ENCODE measurements around the gene SH3GL1.

The SH3GL1 gene

DNA sequence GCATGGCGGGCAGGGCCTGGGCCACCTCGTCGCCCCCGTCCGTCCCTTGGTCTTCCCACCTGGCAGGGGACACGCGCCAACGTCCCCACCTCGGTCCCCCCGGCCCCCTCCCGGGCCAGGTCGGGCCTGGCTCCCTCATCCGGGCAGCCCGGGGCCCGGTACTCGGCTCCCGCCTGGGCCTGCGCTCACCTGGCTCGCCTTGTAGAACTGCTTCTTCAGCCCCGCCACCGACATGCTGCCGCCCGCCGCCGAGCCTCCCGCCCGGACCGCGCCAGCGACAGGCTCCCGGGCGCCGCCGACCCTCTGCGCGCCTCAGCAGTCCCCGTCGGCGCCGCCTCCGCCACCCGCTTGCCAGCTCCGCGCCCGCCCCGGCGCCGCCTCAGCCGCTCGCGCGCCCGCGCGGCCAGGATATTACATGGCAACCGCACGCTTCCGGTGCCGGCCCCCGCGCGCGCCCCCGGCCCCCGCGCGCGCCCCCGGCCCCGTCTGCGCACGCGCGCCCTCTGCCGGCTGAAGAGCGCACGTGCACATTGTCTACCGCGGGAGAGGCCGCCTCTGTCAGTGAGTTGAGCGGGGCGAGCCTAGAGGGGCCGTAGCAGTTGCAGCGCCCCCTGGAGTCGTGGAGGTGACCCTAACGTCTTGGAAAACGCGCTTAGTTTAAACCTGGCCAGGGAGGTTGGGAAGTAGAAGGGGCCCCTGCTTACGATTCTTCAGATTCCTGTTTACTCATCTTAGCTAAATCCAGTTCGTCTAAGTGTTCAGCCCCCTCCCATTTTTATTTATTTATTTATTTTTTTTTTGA is at the start of gene SH3GL1:
Gene SH3GL1 (minus strand): TSS at position 413 of the 802 bp plus-strand sequence. CDS start 179 bp downstream, at position 234.
- Histone ChIP-seq H3K27me3 (ENCODE audit: insufficient read depth, low read length) (no peaks in the 10 kb centered on the region), H3K9me3 (ENCODE audit: low read length) (no peaks in the 10 kb centered on the region), H3K4me3 (ENCODE audit: low read length) (peak within 1 kb of the TSS; percentile 79), H2AFZ (ENCODE audit: low read depth, low read length) (no peak within 1 kb of the TSS), H3K36me3 (ENCODE audit: insufficient read depth, low read length) (peaks cover 17% of the 10 kb centered on the region), H3K4me1 (ENCODE audit: insufficient read depth, low read length) (peaks cover 18% of the 10 kb centered on the region)

DNA sequence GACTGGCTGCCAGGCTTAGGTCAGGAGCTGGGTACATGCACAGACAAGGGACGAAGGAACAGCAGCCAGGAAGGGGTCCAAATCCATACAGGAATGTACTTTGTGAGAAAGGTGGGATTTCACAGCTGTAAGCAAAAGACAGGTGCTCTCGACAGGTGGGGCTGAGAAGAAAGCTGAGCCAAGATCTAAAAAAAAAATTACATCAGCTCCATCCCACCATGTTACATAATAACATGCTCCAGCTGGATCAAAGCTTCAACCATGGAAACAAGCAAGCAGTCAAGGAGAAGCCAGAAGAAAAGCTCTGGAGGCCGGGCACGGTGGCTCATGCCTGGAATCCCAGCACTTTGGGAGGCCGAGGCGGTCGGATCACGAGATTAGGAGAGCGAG is 49.3 kb upstream of the SH3GL1 start:
- Histone ChIP-seq H3K9me3 (ENCODE audit: low read length) (no peaks in the 10 kb centered on the region), H3K4me1 (ENCODE audit: insufficient read depth, low read length) (no peaks in the 10 kb centered on the region), H3K4me3 (ENCODE audit: low read length) (no peak overlapping the region), H3K27me3 (ENCODE audit: insufficient read depth, low read length) (no peaks in the 10 kb centered on the region), H3K36me3 (ENCODE audit: insufficient read depth, low read length) (peaks cover 76% of the 10 kb centered on the region), H2AFZ (ENCODE audit: low read depth, low read length) (no peak overlapping the region)

GRCh38 chr19:4449022-4449638 is 48.8 kb upstream of the SH3GL1 start:
- no peak overlapping the region for H3K4me3 ChIP-seq (ENCODE audit: low read length)
- no peaks in the 10 kb centered on the region for H3K4me1 ChIP-seq (ENCODE audit: insufficient read depth, low read length)
- no peaks in the 10 kb centered on the region for H3K9me3 ChIP-seq (ENCODE audit: low read length)
- no peaks in the 10 kb centered on the region for H3K27me3 ChIP-seq (ENCODE audit: insufficient read depth, low read length)
- no peak overlapping the region for H2AFZ ChIP-seq (ENCODE audit: low read depth, low read length)
- H3K36me3 ChIP-seq (ENCODE audit: insufficient read depth, low read length), result peaks cover 80% of the 10 kb centered on the region

GRCh38 chr19:4448147-4448985 is 48.0 kb upstream of the SH3GL1 start:
- no peaks in the 10 kb centered on the region for H3K4me1 ChIP-seq (ENCODE audit: insufficient read depth, low read length)
- H3K36me3 ChIP-seq (ENCODE audit: insufficient read depth, low read length), result peaks cover 82% of the 10 kb centered on the region
- no peak overlapping the region for H3K4me3 ChIP-seq (ENCODE audit: low read length)
- no peaks in the 10 kb centered on the region for H3K9me3 ChIP-seq (ENCODE audit: low read length)
- no peak overlapping the region for H2AFZ ChIP-seq (ENCODE audit: low read depth, low read length)
- H3K27me3 ChIP-seq (ENCODE audit: insufficient read depth, low read length), result no peaks in the 10 kb centered on the region

DNA sequence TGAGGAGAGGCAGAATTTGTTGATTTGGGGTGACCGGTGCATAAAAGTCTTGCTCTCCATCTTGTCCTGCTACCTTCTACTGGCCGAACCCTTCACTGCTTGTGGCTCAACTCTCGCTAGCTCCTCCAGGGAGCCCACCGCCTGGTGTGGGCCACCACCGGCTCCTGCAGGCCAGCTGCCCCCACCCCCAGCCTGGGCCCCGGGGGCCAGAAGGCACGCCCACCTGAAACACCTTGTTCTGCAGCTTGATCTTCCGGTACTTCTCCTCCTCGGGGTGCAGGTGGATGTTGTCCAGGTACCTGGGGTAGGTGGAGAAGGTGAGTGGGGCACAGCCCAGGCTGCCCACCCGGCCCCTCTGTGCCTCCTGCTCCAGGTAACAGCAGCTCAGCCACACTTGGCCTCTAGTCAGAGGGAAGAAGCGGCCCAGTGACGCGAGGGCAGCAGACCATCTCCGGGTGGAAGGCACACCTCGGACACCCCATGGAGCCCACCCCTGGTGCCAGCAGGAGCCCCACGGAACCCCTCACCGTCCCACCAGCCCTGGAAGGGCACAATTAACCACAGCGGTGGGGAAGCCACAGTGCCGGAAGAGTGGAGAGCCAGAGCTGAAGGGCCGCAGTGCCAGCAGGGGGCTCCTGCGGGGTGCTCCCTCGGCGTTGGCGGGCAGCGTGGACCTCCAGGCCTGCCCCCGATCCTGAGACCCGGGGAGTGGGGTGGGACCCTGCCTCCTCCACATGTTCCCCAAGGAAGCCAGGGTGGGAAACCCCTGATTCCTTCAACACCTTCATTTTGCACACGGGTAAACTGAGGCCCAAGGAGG is 47.2 kb upstream of the SH3GL1 start:
- Histone ChIP-seq H3K9me3 (ENCODE audit: low read length) (no peaks in the 10 kb centered on the region), H3K36me3 (ENCODE audit: insufficient read depth, low read length) (peaks cover 83% of the 10 kb centered on the region), H3K27me3 (ENCODE audit: insufficient read depth, low read length) (no peaks in the 10 kb centered on the region), H3K4me3 (ENCODE audit: low read length) (no peak overlapping the region), H3K4me1 (ENCODE audit: insufficient read depth, low read length) (no peaks in the 10 kb centered on the region), H2AFZ (ENCODE audit: low read depth, low read length) (no peak overlapping the region)

- H3K4me3 ChIP-seq (ENCODE audit: low read length), result no peak overlapping the region
- no peaks in the 10 kb centered on the region for H3K4me1 ChIP-seq (ENCODE audit: insufficient read depth, low read length)
- H3K9me3 ChIP-seq (ENCODE audit: low read length), result no peaks in the 10 kb centered on the region
- H3K36me3 ChIP-seq (ENCODE audit: insufficient read depth, low read length), result peaks cover 81% of the 10 kb centered on the region
- no peaks in the 10 kb centered on the region for H3K27me3 ChIP-seq (ENCODE audit: insufficient read depth, low read length)
- H2AFZ ChIP-seq (ENCODE audit: low read depth, low read length), result no peak overlapping the region
Measured at GRCh38 chr19:4446704-4447200, 46.4 kb upstream of the SH3GL1 start.

DNA sequence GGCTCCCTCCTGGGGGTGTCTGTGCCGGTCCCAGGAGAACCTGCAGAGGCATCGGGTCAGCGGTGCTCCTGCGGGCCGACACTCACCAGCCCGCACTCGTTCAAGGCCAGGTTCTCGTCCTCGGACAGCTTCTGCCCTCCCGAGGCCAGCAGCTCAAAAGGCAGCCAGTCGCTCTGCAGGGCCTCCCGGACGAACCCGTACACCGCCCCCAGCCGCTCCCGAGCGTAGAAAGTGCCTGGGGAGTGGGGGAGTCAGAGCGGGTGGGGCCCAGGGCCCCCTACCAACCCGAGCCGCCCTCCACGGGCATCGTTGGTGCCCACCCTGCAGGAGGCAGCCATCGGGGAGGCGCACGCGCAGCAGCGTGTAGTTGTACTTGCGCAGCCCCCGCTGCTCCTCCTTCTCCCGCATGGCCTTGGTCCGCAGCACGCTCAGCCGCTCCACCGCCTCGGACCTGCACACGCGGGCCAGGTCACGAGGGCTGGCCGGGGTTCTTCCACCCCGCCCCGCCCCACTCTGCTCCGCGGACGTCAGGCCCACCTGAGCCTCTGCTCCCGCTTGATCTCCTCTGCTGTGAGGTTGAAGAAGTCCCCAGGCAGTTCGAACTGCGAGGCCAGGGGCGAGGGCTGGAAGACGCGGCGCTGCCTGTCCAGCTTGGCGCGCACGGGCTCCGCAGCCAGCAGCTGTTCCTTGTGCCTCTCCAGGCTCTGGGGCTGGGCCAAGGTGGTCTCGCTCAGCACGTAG is 45.8 kb upstream of the SH3GL1 start:
- H2AFZ ChIP-seq (ENCODE audit: low read depth, low read length), result no peak overlapping the region
- H3K36me3 ChIP-seq (ENCODE audit: insufficient read depth, low read length), result peaks cover 78% of the 10 kb centered on the region
- H3K4me3 ChIP-seq (ENCODE audit: low read length), result no peak overlapping the region
- no peaks in the 10 kb centered on the region for H3K9me3 ChIP-seq (ENCODE audit: low read length)
- no peaks in the 10 kb centered on the region for H3K27me3 ChIP-seq (ENCODE audit: insufficient read depth, low read length)
- H3K4me1 ChIP-seq (ENCODE audit: insufficient read depth, low read length), result no peaks in the 10 kb centered on the region

DNA sequence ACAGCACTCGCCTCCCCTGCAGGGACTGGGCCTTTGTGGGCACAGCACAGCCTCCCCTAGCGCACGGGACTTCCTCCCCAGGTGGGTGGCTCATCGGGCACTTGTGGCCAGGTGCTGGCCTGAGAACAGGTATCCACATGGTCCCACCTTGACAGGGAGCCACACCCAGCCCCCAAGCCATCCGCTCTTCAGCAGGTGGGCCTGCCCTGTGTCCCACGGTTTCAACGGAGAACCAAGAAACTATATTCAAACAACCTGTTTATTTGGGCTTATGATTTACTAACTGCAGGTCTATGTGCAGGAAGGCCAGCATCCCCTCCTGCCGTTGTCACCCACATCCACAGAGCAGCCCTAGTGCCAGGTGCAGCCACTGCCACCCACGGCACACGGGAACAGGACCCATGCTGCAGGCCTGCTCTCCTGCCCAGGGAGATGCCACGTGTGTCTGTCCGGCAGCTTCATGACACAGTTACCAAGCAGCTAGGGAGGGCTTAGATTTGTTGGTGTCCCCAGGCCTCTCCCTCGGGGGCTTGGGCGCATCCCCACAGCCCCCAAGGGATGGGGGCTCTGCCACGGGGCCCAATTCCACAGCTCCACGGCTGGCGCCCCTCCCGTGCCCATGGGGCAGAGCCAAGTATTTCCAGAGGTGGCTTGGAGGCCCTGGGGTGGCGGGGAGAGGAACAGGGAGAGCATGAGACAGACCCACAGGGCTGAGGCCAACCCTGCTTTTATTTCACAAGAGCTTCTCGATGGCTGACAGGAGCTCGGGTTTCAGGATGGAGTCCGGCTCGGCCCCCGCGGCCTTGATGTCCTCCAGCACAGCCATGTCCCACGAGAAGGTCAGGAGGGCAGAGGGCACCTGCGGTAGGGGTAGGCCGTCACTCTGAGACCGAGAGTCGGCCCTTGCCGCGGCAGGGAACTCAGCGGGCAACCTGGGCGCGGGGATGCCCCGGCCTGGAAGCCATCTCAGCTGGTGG is 44.7 kb upstream of the SH3GL1 start:
- no peaks in the 10 kb centered on the region for H3K4me1 ChIP-seq (ENCODE audit: insufficient read depth, low read length)
- no peak overlapping the region for H3K4me3 ChIP-seq (ENCODE audit: low read length)
- no peaks in the 10 kb centered on the region for H3K27me3 ChIP-seq (ENCODE audit: insufficient read depth, low read length)
- H2AFZ ChIP-seq (ENCODE audit: low read depth, low read length), result no peak overlapping the region
- no peaks in the 10 kb centered on the region for H3K9me3 ChIP-seq (ENCODE audit: low read length)
- H3K36me3 ChIP-seq (ENCODE audit: insufficient read depth, low read length), result peaks cover 80% of the 10 kb centered on the region

DNA sequence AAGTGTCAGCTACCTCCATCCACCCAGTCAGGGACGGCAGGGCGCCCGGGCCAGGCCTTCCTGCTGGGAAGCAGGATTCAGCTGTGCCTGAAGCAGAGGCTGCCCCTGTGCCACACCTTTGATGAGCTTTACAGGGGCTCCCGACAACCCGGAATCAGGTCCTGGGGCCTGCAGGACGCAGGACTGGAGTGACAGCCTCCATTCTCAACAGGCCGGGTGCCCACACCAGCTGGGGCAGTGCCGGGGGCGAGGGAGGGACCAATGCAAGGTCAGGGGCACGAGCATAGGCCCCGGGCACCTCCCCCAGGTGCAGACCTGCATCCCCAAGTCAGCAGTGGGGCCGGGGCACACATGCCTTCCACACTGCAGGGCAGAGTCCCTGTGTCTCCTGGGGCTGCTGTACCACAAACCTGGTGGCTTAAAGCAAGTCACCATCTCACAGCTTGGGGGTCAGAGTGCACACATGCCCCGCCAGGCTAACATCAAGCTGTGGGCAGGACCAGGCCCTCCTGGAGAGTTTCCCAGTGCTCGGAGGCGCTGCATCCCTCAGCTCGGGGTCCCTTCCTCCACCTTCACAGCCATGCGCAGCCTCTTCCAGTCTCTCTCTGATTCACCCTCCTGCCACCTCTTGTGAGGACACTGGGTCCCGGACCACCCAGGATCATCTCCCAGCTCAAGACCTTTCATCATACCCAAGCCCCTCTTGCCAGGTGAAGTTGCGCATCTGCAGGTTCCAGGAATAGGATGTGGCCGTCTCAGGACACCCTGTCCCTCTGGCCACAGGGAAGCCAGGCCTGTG is 43.8 kb upstream of the SH3GL1 start:
- Histone ChIP-seq H3K4me3 (ENCODE audit: low read length) (no peak overlapping the region), H3K36me3 (ENCODE audit: insufficient read depth, low read length) (peaks cover 82% of the 10 kb centered on the region), H2AFZ (ENCODE audit: low read depth, low read length) (no peak overlapping the region)

DNA sequence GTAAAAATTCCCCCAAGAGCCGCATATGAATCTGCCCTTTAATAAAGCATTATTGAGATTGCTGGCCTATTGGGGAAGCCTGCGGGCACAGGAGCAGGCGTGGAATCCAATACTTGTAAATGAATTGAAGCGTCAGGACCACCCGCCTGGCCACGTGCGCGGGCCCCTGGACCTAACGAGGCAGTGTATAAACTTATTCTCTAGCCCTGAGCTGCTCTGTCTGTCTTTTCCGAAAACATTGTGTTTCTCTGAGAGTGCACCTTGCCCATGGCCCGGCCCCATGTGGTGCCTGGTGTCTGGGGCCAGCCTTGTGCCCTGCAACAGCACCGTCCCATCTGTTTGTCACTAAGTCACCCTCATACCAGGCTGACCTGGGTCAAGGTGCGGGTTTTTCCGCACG is 42.8 kb upstream of the SH3GL1 start:
- H3K27me3 ChIP-seq (ENCODE audit: insufficient read depth, low read length), result no peaks in the 10 kb centered on the region
- no peaks in the 10 kb centered on the region for H3K4me1 ChIP-seq (ENCODE audit: insufficient read depth, low read length)
- H3K36me3 ChIP-seq (ENCODE audit: insufficient read depth, low read length), result peaks cover 82% of the 10 kb centered on the region
- H3K4me3 ChIP-seq (ENCODE audit: low read length), result no peak overlapping the region
- no peak overlapping the region for H2AFZ ChIP-seq (ENCODE audit: low read depth, low read length)
- no peaks in the 10 kb centered on the region for H3K9me3 ChIP-seq (ENCODE audit: low read length)

More for the DNA sequence above, 43.8 kb upstream of the SH3GL1 start:
- Histone ChIP-seq H3K9me3 (ENCODE audit: low read length) (no peaks in the 10 kb centered on the region), H3K4me1 (ENCODE audit: insufficient read depth, low read length) (no peaks in the 10 kb centered on the region), H3K27me3 (ENCODE audit: insufficient read depth, low read length) (no peaks in the 10 kb centered on the region)

DNA sequence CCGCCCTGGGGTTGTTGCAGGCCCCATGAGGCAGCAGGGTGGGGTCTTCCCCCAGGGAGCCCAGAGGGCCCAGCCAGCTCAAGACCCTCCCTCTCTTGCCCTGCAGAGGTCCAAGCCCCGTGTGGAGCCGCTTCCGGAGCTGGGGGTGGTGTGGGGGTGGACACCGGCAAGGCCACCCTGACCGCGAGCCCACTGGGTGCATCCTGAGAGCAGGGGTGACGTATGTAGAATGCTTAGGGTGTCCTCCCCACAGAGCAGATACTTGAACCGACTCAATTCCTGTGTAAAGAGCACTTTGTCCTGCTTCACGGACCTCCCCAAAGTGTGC is 42.4 kb upstream of the SH3GL1 start:
- peaks cover 81% of the 10 kb centered on the region for H3K36me3 ChIP-seq (ENCODE audit: insufficient read depth, low read length)
- no peak overlapping the region for H2AFZ ChIP-seq (ENCODE audit: low read depth, low read length)
- H3K4me1 ChIP-seq (ENCODE audit: insufficient read depth, low read length), result no peaks in the 10 kb centered on the region
- no peaks in the 10 kb centered on the region for H3K27me3 ChIP-seq (ENCODE audit: insufficient read depth, low read length)
- no peaks in the 10 kb centered on the region for H3K9me3 ChIP-seq (ENCODE audit: low read length)
- no peak overlapping the region for H3K4me3 ChIP-seq (ENCODE audit: low read length)

Measured in neuron (in vitro differentiated cells).